GM12875 (cell line): Measurements from ENCODE around the gene FYN.

Experiments
- H3K4me3 ChIP-seq: one replicate; pipeline ENCODE4 v1.5.1; 2011; ENCODE audit warnings: low read depth, low read length, control low read depth
- TF ChIP-seq, protein P1 (sequence below): IDR thresholded peaks from 2 replicates; pipeline ENCODE4 v1.5.1; 2011; ENCODE audit warnings: low read depth, mild to moderate bottlenecking, control low read depth, inconsistent platforms, low read length, moderate library complexity, borderline replicate concordance; ENCODE audit not compliant: insufficient read depth

The FYN gene

DNA sequence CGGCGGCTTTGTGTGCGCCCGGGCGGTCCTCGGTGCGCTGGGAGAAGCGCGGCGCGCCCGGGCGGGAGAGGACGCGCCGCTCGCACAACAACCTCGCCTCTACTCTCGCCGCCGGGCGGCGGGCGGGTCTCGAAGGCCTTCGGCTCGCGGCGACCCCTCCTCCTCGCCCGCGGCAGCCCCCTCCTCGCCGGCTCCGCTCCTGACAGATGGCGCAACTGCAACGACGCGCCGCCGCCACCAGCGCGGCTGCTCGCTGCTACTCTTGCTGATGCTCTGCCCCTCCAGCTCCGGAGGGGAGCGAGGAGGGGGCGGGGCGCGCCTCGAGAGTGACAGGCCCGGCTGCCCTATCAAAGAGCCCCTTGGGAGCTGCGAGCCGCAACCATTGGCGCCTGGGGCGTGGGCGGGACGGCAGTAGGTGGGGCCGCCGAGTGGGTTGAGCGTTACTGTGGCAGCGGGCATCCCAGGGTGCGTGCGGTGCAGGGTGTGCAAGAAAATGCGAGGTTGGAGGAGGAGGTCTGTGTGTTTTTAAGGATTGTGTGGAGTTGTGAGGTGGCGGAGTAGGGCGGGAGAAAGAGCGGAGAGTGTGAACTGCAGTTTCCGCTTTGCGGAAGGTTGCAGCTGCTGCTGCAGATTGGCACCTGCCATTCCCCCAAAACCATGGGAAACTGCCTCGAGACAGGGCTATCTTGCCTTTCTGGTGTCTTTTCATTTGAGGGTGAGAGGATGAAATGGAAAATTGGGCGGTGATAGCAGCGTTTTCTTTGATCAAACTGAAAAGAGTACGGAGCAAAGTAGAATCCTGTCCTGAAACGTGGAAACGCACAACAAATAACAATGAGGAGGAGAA is at the start of gene FYN:
FYN (minus strand) TSS at position 275 of the 847 bp plus-strand sequence. CDS start 153,401 bp downstream, outside the sequence.
- H3K4me3 ChIP-seq: peak within 1 kb of the TSS; percentile 53
- TF ChIP-seq, protein P1, sequence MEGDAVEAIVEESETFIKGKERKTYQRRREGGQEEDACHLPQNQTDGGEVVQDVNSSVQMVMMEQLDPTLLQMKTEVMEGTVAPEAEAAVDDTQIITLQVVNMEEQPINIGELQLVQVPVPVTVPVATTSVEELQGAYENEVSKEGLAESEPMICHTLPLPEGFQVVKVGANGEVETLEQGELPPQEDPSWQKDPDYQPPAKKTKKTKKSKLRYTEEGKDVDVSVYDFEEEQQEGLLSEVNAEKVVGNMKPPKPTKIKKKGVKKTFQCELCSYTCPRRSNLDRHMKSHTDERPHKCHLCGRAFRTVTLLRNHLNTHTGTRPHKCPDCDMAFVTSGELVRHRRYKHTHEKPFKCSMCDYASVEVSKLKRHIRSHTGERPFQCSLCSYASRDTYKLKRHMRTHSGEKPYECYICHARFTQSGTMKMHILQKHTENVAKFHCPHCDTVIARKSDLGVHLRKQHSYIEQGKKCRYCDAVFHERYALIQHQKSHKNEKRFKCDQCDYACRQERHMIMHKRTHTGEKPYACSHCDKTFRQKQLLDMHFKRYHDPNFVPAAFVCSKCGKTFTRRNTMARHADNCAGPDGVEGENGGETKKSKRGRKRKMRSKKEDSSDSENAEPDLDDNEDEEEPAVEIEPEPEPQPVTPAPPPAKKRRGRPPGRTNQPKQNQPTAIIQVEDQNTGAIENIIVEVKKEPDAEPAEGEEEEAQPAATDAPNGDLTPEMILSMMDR: peak; percentile 67

DNA sequence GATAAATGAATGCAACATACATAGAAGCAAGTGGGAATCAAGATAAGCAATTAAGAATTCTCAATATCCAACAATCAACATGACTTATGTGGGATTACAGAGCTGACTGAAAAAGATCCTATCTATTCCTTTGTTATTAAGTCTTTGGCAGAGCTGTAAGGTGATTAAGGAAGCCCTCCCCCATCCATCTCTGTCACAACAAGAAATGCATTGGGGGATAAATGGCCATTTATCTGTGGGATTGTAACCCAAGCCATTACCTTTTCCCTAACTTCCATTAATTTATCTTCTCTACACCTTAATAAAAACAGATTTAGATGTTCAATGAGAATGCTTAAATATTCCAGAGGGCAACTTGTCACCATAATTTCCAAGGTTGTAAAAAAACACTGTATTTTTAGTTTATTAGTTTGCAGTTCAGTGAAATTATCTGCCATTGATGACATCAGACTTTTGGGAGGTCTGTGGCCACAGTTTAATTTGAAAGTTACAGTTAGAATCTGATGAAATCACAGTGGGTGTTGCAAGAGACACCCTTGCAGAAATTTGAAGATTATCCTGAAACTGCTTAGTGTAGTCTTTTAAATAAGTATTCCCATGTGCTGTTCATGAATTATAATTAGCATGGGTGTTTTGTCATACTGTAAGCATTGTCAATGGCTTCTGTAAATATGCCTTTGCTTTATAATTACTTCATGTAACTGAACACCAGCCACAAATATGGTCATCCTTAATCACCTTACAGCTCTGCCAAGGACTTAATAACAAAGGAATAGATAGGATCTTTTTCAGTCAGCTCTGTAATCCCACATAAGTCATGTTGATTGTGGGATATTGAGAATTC is 49.4 kb upstream of the FYN start:
- no peak overlapping the region for H3K4me3 ChIP-seq
- TF ChIP-seq, protein P1: no peak

DNA sequence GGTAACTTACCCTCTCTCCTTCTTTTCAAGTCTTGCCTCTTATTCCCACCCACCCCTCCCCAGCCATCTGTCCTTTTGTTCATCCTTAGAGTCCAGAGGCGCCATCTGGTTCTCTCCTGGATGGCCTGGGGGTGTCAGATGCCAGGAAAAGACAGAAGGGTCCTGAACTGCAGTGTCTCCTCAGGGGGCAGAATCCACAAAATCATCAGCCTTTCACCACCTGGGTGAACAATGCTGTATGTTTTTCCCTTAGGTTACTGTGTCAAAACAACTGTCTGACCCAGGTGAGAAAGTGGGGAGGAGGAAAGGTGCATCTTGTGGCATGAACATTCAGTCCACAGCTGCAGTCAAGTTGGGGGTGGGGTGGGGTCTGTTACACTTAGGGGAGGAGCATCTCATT is 47.9 kb upstream of the FYN start:
- TF ChIP-seq, protein P1: no peak
- H3K4me3 ChIP-seq: no peak overlapping the region

DNA sequence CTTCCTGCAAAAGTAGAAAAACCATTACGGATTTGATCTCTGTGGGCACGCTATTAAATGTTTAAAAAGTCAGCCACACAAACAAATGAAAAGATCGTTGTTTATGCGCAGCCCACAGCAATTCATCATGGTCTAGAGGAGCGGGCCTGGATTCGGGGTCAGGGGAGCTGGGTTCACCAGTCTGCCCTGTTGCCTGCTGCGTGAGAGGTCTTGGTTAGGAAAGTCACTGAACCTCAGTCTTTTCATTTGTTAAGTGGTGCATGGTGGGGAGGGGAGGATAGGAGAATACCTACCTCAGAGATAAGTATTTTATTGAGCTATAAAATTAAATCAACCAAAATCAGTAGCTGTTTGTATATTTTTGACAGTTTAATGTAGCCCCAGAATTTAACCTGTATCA is 47.3 kb upstream of the FYN start:
- H3K4me3 ChIP-seq: no peak overlapping the region
- TF ChIP-seq, protein P1: no peak

DNA sequence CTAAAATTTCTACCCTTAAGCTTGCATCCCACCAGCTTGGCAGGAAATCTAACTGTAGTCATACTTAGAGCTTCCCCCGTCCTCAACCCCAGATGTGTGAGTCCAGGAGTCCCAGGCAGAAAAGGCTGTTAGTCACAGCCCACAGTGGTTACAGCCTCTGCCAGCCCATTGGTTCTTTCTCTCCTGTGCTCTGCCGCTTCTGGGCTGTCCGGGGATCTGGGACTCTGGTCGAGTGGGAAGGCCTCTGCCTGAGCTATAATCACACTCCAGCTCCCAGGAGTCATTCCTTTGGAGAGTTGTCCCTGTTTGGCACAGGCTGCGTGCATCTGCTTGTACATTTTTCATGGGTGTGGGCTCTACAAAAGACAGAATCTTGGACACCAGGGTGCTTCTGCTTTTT is 45.6 kb upstream of the FYN start:
- TF ChIP-seq, protein P1: no peak
- no peak overlapping the region for H3K4me3 ChIP-seq

DNA sequence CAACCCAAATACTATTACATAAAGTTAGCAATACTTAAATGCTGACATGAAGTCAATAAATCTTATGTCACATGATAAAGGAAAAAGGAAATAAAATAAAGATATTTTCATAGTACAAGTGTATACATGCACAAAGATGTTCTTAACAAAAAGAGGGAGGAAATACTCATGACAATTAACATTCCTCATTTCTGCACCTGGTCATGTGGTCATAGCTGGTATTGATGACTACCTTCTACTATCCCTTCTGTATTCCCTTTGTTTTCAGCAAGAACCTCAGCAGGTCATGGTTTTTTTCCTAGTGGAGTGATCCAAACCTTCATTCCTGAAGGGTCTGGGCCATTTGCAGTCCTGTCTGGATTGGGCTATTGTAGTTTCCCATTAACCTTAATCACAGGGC is 43.5 kb upstream of the FYN start:
- TF ChIP-seq, protein P1: no peak
- no peak overlapping the region for H3K4me3 ChIP-seq
